ENCODE results near the gene KLHL3.

The KLHL3 gene

DNA sequence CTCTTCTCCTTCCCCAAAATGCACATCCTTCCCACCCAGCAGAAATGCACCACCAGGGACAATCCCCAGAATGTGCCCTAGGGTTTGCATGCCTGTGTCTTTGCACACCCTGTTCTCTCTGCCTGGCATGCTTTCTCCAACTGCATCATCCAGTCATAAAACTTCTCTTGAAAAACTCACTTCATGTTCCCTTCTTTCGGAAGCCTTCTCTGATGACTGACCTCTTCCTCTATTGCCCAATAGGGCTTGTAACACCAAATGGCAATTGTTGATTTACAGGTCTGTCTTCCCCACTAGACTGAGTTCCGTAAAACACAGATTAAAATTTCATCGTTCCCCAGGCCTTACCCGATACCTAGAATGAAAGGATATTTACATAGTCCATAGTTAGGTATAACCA lies 153.7 kb downstream of the KLHL3 start:
- DNase-seq (ENCODE audit: low read depth in 2 of 2): no peak

DNA sequence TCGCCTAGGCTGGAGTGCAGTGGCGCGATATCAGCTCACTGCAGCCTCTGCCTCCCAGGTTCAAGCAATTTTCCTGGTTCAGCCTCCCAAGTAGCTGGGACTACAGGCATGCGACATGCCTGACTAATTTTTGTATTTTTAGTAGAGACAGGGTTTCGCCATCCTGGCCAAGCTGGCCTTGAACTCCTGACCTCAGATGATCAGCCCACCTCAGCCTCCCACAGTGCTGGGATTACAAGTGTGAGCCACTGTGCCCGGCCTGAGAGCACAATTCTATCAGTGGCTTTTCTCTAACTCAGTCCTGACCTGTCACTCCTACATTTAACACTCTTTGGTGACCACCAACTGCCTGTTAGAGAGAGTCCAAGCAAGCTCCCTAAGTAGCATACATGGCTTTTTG lies 154.1 kb downstream of the KLHL3 start:
- DNase-seq (ENCODE audit: low read depth in 2 of 2): no peak

DNA sequence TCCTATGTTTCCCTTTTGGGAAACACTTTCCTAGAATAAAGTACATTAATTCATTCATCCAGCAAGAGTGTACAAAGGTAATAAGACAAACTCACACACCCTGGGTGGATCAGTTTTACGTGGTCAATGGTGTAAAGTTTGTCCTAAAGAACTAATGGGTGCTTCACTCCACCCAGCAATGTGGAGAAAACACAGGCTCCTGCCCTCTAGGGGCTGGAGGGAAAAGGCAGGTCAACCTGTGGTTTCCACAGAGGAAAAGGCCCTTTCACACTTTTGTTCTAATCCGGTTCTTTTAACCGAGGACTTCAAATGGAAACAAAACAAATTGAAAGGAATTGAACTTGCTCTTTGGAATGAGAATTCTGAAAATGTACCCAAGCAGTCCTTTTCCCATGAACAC lies 155.9 kb downstream of the KLHL3 start:
- no peak for DNase-seq (ENCODE audit: low read depth in 2 of 2)

GRCh38 chr5:137575847-137576246 lies 160.0 kb downstream of the KLHL3 start:
- DNase-seq (ENCODE audit: low read depth in 2 of 2): no peak

DNA sequence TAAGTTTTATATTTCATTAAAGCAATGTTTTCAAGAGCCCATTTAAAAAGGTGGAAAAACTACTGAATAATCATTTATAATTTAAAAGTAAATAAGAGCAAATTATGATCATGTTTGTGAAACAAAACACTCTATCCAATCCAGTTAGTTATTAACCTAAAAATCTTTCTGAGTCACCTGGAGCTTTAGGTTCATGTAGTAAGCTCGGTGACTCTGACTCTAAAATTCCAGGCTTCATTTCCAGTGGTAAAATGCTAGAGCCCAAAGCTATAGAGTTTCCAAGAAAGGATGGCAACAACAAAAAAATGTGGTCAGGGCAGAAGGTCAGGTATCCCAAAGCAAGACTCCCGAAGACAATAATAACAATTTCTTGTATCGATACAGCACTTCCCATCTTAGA lies 160.7 kb downstream of the KLHL3 start:
- no peak for DNase-seq (ENCODE audit: low read depth in 2 of 2)

DNA sequence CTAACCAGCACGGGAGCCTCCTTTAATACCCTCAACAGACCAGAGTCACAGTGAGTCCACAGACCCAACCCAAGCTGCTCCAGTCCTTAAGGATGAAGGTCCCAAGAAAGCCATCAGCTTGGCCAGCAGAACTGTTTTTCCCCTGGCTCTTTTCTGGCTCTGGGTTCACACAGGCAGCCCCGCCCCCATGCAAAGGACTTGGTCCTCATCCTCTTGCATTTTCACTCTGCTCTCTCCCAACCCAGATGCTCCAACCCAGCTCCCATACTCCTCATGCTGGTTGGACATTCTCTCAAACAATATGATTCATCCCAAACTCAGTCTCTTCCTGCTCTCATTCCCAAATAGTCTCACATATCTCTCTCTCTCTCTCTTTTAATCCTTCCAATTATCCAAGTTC lies 162.5 kb downstream of the KLHL3 start:
- DNase-seq (ENCODE audit: low read depth in 2 of 2): no peak

GRCh38 chr5:137572042-137572695 lies 163.7 kb downstream of the KLHL3 start:
- DNase-seq (ENCODE audit: low read depth in 2 of 2): no peak

GRCh38 chr5:137570070-137570469 lies 165.8 kb downstream of the KLHL3 start:
- DNase-seq (ENCODE audit: low read depth in 2 of 2): no peak

All from stimulated activated CD8-positive, alpha-beta memory T cell treated with anti-CD3 and anti-CD28 coated beads, Interleukin-2, amount 100 ng/mL, for 48 hours (primary cell).